IMR-90 (cell line): Measurements from ENCODE around the gene ANKRD33B.

Source experiments
- BHLHE40 ChIP-seq: fragments of 150-350 bp; IDR thresholded peaks from 2 replicates; pipeline ENCODE4 v1.6.1; 2016; ENCODE audit warnings: mild to moderate bottlenecking, low read depth, low read length
- CEBPB ChIP-seq: IDR thresholded peaks from 2 replicates; pipeline ENCODE4 v1.6.1; 2012; ENCODE audit warnings: low read depth, low read length, improper control_type of control experiment
- CHD1 ChIP-seq: IDR thresholded peaks from 2 replicates; pipeline ENCODE4 v1.6.1; 2012; ENCODE audit warnings: low read depth, low read length, improper control_type of control experiment
- CTCF ChIP-seq: conservative IDR thresholded peaks from 2 replicates; pipeline ENCODE4 v1.5.1; 2012; ENCODE audit warnings: mild to moderate bottlenecking, low read depth, low read length, improper control_type of control experiment
- MAFK ChIP-seq: IDR thresholded peaks from 2 replicates; pipeline ENCODE4 v1.6.1; 2012; ENCODE audit warnings: low read depth, low read length, improper control_type of control experiment
- MXI1 ChIP-seq: IDR thresholded peaks from 2 replicates; pipeline ENCODE4 v1.6.1; 2012; ENCODE audit warnings: low read depth, mild to moderate bottlenecking, low read length, moderate library complexity, borderline replicate concordance
- POLR2A ChIP-seq: IDR thresholded peaks from 2 replicates; pipeline ENCODE4 v1.6.1; 2012; ENCODE audit warnings: mild to moderate bottlenecking, low read depth, low read length
- TF ChIP-seq, protein P1 (sequence below): fragments of 150-350 bp; IDR thresholded peaks from 2 replicates; pipeline ENCODE4 v1.6.1; 2017; ENCODE audit warnings: mild to moderate bottlenecking, antibody characterized with exemption, low read length, low read depth

- TF ChIP-seq MAFK = no peak
- no peak for TF ChIP-seq BHLHE40
- TF ChIP-seq POLR2A = no peak
- no peak for TF ChIP-seq CHD1
- no peak for TF ChIP-seq CTCF
- no peak for TF ChIP-seq MXI1
- TF ChIP-seq, protein P1, sequence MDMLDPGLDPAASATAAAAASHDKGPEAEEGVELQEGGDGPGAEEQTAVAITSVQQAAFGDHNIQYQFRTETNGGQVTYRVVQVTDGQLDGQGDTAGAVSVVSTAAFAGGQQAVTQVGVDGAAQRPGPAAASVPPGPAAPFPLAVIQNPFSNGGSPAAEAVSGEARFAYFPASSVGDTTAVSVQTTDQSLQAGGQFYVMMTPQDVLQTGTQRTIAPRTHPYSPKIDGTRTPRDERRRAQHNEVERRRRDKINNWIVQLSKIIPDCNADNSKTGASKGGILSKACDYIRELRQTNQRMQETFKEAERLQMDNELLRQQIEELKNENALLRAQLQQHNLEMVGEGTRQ = no peak
- peak; percentile 49 for TF ChIP-seq CEBPB
Measured at GRCh38 chr5:10671041-10672008, 107.5 kb downstream of the ANKRD33B start.
